Liver (tissue), 9 donors: ENCODE results near the gene ZSWIM7. TPM values are rescaled to one million over a fixed set of nuclear protein-coding genes. Genes with fewer than 3 reads are reported as not detected.

Source experiments
- DNase-seq: peaks from one replicate; pipeline ENCODE4 v3.0.0-alpha.2; 2017; ENCODE audit warnings: low spot score
- H3K27ac ChIP-seq, 2 donors: one replicate each; pipeline ENCODE4 v1.7.0; 2013; ENCODE audit warnings: inconsistent platforms in 2 of 2, low read length in 2 of 2, control low read depth in 1 of 2, low read depth in 1 of 2, mild to moderate bottlenecking in 1 of 2
- H3K27me3 ChIP-seq, 4 donors: one replicate each; pipeline versions ENCODE4 v1.6.1 to v1.7.0; 2013; ENCODE audit warnings: low read length in 3 of 4, inconsistent platforms in 1 of 4, mild to moderate bottlenecking in 1 of 4, moderate library complexity in 1 of 4; ENCODE audit not compliant: control insufficient read depth in 4 of 4, insufficient read depth in 4 of 4
- H3K36me3 ChIP-seq, 4 donors: one replicate each; pipeline versions ENCODE4 v1.6.1 to v1.7.0; 2013; ENCODE audit warnings: low read length in 3 of 4, mild to moderate bottlenecking in 3 of 4, low read depth in 1 of 4, moderate library complexity in 1 of 4; ENCODE audit not compliant: control insufficient read depth in 4 of 4, insufficient read depth in 3 of 4
- H3K4me1 ChIP-seq, 4 donors: one replicate each; pipeline versions ENCODE4 v1.6.1 to v1.7.0; 2013; ENCODE audit warnings: low read length in 3 of 4, mild to moderate bottlenecking in 3 of 4, moderate library complexity in 1 of 4; ENCODE audit not compliant: control insufficient read depth in 4 of 4, insufficient read depth in 4 of 4
- H3K4me3 ChIP-seq, 3 donors: one replicate each; pipeline versions ENCODE4 v1.6.1 to v1.7.0; 2013; ENCODE audit warnings: low read length in 3 of 3, control low read depth in 1 of 3, low read depth in 1 of 3, mild to moderate bottlenecking in 1 of 3
- H3K9ac ChIP-seq, 2 donors: one replicate each; pipeline ENCODE4 v1.7.0; 2013; ENCODE audit warnings: low read length in 2 of 2, mild to moderate bottlenecking in 2 of 2, moderate library complexity in 2 of 2, control low read depth in 1 of 2, low read depth in 1 of 2
- H3K9me3 ChIP-seq, 4 donors: one replicate each; pipeline versions ENCODE4 v1.6.1 to v1.7.0; 2013; ENCODE audit warnings: low read length in 3 of 4; ENCODE audit not compliant: control insufficient read depth in 4 of 4
- EGR1 ChIP-seq, 2 donors: IDR thresholded peaks; 2 replicates each; pipeline ENCODE4 v1.6.1; 2016 to 2018; ENCODE audit warnings: antibody characterized with exemption in 2 of 2, low read depth in 2 of 2
- FOXA1 ChIP-seq: IDR thresholded peaks from 2 replicates; pipeline ENCODE4 v1.6.1; 2016; ENCODE audit warnings: antibody characterized with exemption
- FOXA2 ChIP-seq: IDR thresholded peaks from 2 replicates; pipeline ENCODE4 v1.6.1; 2016; ENCODE audit warnings: antibody characterized with exemption
- GABPA ChIP-seq, 2 donors: IDR thresholded peaks in 1 of 2; conservative IDR thresholded peaks in 1 of 2; 2 replicates each; pipeline ENCODE4 v1.6.1; 2016; ENCODE audit warnings: antibody characterized with exemption in 2 of 2, mild to moderate bottlenecking in 1 of 2, moderate library complexity in 1 of 2
- HNF4A ChIP-seq, 2 donors: conservative IDR thresholded peaks; 2 replicates each; pipeline ENCODE4 v1.6.1; 2016; ENCODE audit warnings: antibody characterized with exemption in 2 of 2, mild to moderate bottlenecking in 2 of 2
- HNF4G ChIP-seq: IDR thresholded peaks from 2 replicates; pipeline ENCODE4 v1.6.1; 2016; ENCODE audit warnings: antibody characterized with exemption
- RAD21 ChIP-seq, 2 donors: IDR thresholded peaks; 2 replicates each; pipeline ENCODE4 v1.6.1; 2016; ENCODE audit warnings: antibody characterized with exemption in 2 of 2, mild to moderate bottlenecking in 2 of 2
- RXRA ChIP-seq, 2 donors: IDR thresholded peaks; 2 replicates each; pipeline ENCODE4 v1.6.1; 2017 to 2018; ENCODE audit warnings: antibody characterized with exemption in 2 of 2, mild to moderate bottlenecking in 1 of 2
- SP1 ChIP-seq: IDR thresholded peaks from 2 replicates; pipeline ENCODE4 v1.6.1; 2018; ENCODE audit warnings: antibody characterized with exemption, mild to moderate bottlenecking
- TAF1 ChIP-seq: conservative IDR thresholded peaks from 2 replicates; pipeline ENCODE4 v1.6.1; 2016; ENCODE audit warnings: antibody characterized with exemption, mild to moderate bottlenecking
- YY1 ChIP-seq: IDR thresholded peaks from 2 replicates; pipeline ENCODE4 v1.6.1; 2016; ENCODE audit warnings: antibody characterized with exemption, mild to moderate bottlenecking
- WGBS: extraction: QIAGEN DNeasy Blood & Tissue Kit; methylation state at CpG from one replicate; pipeline ENCODE4 v1.1.7; 2013; 5-methylcytosine and 5-hydroxymethylcytosine counted together
- polyA plus RNA-seq, 2 donors: library from polyadenylated mRNA; stranded (reverse) in 1 of 2; unstranded in 1 of 2; fragments of 200-250 nt in 1 of 2; fragments of >200 nt in 1 of 2; fragmentation: Nextera tagmentation in 1 of 2; extraction: Ambion mirVana in 1 of 2; gene quantifications; one replicate each; pipeline versions ENCODE4 v1.2.1 to v1.2.3, GENCODE V29; 2013 to 2015
- total RNA-seq, 2 donors: library from RNA; depleted of rRNA; stranded (reverse); fragments of >200 nt; gene quantifications; one replicate each; pipeline ENCODE4 v1.2.3, GENCODE V29; 2014
- TF ChIP-seq, protein P1 (sequence below): IDR thresholded peaks from 2 replicates; pipeline ENCODE4 v1.6.1; 2016; ENCODE audit warnings: antibody characterized with exemption
- TF ChIP-seq, protein P2 (sequence below): IDR thresholded peaks from 2 replicates; pipeline ENCODE4 v1.6.1; 2016; ENCODE audit warnings: antibody characterized with exemption
- TF ChIP-seq, protein P3 (sequence below): IDR thresholded peaks from 2 replicates; pipeline ENCODE4 v1.6.1; 2016; ENCODE audit warnings: antibody characterized with exemption
- TF ChIP-seq, protein P4 (sequence below): fragments of 150-350 bp; IDR thresholded peaks from 2 replicates; pipeline ENCODE4 v1.5.1; 2017; ENCODE audit warnings: improper control_type of control experiment, low read depth, low read length; ENCODE audit not compliant: missing input control
- TF ChIP-seq, protein P5 (sequence below): IDR thresholded peaks from 2 replicates; pipeline ENCODE4 v1.6.1; 2016; ENCODE audit warnings: antibody characterized with exemption, mild to moderate bottlenecking
- donor health status: healthy.
- donor health status: healthy.
- donor health status: healthy.
- donor health status: healthy.
- donor health status: healthy.

The ZSWIM7 gene
- total and polyA plus RNA-seq, 4 donors: 7.1 to 27.0 (median 13.8) TPM

DNA sequence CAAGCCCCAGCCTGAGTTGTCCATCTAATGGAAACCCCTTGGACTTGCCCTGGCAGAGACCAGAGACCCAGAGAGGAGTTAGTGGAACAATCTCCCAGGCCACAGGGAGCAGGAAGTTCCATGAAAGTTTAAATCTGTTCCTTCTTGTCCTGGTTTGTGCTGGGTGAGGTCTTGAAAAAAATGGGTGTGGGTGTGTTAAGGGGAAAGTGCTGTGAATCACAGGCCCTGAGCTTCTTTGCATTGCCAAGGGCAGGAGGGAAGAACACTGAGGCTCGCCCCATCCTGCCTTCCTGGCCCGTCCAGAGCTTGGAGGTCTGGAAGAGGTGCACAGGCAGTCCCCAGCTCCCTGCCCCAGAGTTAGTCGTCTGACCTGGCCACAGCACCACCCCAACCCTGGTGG is 52.2 kb downstream of the ZSWIM7 start:
- 85% methylated on average over 3 of the region's 3 CpGs for WGBS
- Histone ChIP-seq H3K4me3 (no peak overlapping the region), H3K27ac (no peak overlapping the region), H3K4me1 (peaks cover 8 to 16% (median 14%) of the 10 kb centered on the region in 4 donors), H3K9ac (no peak overlapping the region), H3K27me3 (no peaks in the 10 kb centered on the region), H3K36me3 (no peaks in the 10 kb centered on the region), H3K9me3 (no peaks in the 10 kb centered on the region)
- no peak for DNase-seq
- TF ChIP-seq, protein P1, sequence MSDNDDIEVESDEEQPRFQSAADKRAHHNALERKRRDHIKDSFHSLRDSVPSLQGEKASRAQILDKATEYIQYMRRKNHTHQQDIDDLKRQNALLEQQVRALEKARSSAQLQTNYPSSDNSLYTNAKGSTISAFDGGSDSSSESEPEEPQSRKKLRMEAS: no peak
- TF ChIP-seq RAD21 (IDR thresholded peaks at IDR 0.05) (no peak), YY1 (no peak), HNF4G (no peak), GABPA (IDR thresholded peaks at IDR 0.05 in 1 of 2, conservative IDR thresholded peaks at IDR 0.05 in 1 of 2) (no peak), EGR1 (IDR thresholded peaks at IDR 0.05; ENCODE audit: low read depth in 2 of 2) (no peak), RXRA (IDR thresholded peaks at IDR 0.05) (no peak), TAF1 (no peak), FOXA1 (no peak), FOXA2 (no peak)
- TF ChIP-seq, protein P2, sequence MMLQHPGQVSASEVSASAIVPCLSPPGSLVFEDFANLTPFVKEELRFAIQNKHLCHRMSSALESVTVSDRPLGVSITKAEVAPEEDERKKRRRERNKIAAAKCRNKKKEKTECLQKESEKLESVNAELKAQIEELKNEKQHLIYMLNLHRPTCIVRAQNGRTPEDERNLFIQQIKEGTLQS: no peak
- TF ChIP-seq, protein P3, sequence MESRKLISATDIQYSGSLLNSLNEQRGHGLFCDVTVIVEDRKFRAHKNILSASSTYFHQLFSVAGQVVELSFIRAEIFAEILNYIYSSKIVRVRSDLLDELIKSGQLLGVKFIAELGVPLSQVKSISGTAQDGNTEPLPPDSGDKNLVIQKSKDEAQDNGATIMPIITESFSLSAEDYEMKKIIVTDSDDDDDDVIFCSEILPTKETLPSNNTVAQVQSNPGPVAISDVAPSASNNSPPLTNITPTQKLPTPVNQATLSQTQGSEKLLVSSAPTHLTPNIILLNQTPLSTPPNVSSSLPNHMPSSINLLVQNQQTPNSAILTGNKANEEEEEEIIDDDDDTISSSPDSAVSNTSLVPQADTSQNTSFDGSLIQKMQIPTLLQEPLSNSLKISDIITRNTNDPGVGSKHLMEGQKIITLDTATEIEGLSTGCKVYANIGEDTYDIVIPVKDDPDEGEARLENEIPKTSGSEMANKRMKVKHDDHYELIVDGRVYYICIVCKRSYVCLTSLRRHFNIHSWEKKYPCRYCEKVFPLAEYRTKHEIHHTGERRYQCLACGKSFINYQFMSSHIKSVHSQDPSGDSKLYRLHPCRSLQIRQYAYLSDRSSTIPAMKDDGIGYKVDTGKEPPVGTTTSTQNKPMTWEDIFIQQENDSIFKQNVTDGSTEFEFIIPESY: no peak
- TF ChIP-seq, protein P4, sequence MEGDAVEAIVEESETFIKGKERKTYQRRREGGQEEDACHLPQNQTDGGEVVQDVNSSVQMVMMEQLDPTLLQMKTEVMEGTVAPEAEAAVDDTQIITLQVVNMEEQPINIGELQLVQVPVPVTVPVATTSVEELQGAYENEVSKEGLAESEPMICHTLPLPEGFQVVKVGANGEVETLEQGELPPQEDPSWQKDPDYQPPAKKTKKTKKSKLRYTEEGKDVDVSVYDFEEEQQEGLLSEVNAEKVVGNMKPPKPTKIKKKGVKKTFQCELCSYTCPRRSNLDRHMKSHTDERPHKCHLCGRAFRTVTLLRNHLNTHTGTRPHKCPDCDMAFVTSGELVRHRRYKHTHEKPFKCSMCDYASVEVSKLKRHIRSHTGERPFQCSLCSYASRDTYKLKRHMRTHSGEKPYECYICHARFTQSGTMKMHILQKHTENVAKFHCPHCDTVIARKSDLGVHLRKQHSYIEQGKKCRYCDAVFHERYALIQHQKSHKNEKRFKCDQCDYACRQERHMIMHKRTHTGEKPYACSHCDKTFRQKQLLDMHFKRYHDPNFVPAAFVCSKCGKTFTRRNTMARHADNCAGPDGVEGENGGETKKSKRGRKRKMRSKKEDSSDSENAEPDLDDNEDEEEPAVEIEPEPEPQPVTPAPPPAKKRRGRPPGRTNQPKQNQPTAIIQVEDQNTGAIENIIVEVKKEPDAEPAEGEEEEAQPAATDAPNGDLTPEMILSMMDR: no peak

DNA sequence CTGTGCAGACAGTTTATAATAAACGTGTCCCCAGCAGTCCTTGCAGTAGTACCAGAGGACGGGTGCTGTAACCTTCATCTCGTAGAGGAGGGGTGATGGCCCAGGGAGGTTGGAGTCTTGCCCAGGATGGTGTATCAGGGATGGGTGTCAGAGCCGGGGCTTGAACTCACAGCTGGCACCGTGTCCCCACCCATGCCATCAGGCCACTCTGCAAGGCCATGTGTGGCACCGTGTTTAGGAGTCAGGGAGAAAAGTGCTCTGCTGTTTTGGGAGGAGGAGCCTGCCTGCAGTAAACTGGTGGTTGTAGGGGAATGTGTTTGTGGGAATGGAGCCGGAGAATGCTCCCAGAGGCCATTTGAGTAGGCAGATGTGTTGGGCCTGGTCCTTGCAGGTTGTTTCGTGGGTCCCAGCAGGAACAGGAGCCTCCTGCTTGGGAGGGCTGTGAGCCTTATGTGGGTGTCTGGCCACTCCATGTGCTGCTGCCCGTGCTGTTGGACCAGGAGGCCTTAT is 52.8 kb downstream of the ZSWIM7 start:
- H3K27me3 ChIP-seq: no peaks in the 10 kb centered on the region
- H3K9me3 ChIP-seq: no peaks in the 10 kb centered on the region
- no peak overlapping the region for H3K9ac ChIP-seq
- DNase-seq: no peak
- H3K36me3 ChIP-seq: no peaks in the 10 kb centered on the region
- TF ChIP-seq RXRA (IDR thresholded peaks at IDR 0.05): no peak
- TF ChIP-seq HNF4G: no peak
- TF ChIP-seq RAD21 (IDR thresholded peaks at IDR 0.05): no peak
- no peak overlapping the region for H3K27ac ChIP-seq
- peaks cover 8 to 16% (median 14%) of the 10 kb centered on the region in 4 donors for H3K4me1 ChIP-seq
- WGBS: 76% methylated on average over 9 of the region's 9 CpGs
- H3K4me3 ChIP-seq: no peak overlapping the region

DNA sequence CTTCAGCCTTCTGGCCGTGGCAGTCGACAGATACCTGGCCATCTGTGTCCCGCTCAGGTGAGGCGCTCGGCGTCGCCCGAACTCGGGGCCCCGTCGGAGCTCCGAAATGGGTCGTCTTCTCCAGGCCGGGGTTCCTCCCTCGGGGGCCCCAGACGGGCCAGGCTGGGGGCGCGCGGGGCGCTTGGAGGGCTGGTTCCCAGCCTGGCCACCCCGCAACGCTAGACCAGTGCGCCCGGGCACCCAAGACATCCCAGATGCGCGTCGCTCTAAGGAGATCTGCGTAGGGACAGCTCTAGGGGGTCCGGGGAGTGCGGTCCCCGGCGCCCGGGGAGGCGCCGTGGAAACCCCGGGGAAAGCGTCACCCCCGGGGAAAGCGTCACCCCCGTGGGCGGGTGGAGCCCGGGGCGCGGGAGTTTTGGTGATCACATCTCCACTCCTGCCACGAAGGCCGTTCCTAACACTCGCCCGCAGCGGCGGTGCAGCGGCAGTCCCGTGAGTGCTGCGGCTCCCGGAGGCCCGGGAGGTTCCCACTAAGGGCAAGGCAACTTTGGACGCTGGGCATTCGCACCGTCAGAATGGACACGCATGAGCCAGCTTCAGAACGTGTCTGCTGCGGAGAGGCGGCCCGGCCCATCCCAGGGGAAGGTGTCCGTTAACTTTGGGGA is 53.8 kb downstream of the ZSWIM7 start:
- H3K4me3 ChIP-seq: peak overlapping the region; percentile 49 to 67 (median 62)
- H3K36me3 ChIP-seq: no peaks in the 10 kb centered on the region
- H3K9me3 ChIP-seq: no peaks in the 10 kb centered on the region
- no peak for DNase-seq
- peaks cover 8 to 16% (median 14%) of the 10 kb centered on the region in 4 donors for H3K4me1 ChIP-seq
- no peak overlapping the region for H3K27ac ChIP-seq
- no peaks in the 10 kb centered on the region for H3K27me3 ChIP-seq
- 8% methylated on average over 64 of the region's 64 CpGs for WGBS
- H3K9ac ChIP-seq: no peak overlapping the region
- TF ChIP-seq YY1 (no peak), HNF4G (no peak), SP1 (no peak), GABPA (IDR thresholded peaks at IDR 0.05 in 1 of 2, conservative IDR thresholded peaks at IDR 0.05 in 1 of 2) (no peak), RXRA (IDR thresholded peaks at IDR 0.05) (no peak), HNF4A (conservative IDR thresholded peaks at IDR 0.05) (no peak)
- TF ChIP-seq, protein P3: no peak
- TF ChIP-seq, protein P2: no peak
- TF ChIP-seq, protein P5, sequence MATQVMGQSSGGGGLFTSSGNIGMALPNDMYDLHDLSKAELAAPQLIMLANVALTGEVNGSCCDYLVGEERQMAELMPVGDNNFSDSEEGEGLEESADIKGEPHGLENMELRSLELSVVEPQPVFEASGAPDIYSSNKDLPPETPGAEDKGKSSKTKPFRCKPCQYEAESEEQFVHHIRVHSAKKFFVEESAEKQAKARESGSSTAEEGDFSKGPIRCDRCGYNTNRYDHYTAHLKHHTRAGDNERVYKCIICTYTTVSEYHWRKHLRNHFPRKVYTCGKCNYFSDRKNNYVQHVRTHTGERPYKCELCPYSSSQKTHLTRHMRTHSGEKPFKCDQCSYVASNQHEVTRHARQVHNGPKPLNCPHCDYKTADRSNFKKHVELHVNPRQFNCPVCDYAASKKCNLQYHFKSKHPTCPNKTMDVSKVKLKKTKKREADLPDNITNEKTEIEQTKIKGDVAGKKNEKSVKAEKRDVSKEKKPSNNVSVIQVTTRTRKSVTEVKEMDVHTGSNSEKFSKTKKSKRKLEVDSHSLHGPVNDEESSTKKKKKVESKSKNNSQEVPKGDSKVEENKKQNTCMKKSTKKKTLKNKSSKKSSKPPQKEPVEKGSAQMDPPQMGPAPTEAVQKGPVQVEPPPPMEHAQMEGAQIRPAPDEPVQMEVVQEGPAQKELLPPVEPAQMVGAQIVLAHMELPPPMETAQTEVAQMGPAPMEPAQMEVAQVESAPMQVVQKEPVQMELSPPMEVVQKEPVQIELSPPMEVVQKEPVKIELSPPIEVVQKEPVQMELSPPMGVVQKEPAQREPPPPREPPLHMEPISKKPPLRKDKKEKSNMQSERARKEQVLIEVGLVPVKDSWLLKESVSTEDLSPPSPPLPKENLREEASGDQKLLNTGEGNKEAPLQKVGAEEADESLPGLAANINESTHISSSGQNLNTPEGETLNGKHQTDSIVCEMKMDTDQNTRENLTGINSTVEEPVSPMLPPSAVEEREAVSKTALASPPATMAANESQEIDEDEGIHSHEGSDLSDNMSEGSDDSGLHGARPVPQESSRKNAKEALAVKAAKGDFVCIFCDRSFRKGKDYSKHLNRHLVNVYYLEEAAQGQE: no peak
